Keratinocyte (primary cell): Measurements from ENCODE around the gene RASA1. TPM values are rescaled to one million over a fixed set of nuclear protein-coding genes. Genes with fewer than 3 reads are reported as not detected.

ENCODE experiments used
- DNase-seq: peaks from one replicate; pipeline ENCODE4 v3.0.0-alpha.2; 2011; ENCODE audit warnings: low read depth, missing footprints, low spot score
- FAIRE-seq: peaks from 2 replicates; lab custom pipeline; 2011; peaks lifted over from hg19 to GRCh38; lab: Jason Lieb, UNC
- H2AFZ ChIP-seq: 2 replicates; pipeline ENCODE4 v1.6.0; 2012; ENCODE audit warnings: low read length, control low read depth, inconsistent platforms; ENCODE audit not compliant: control insufficient read depth
- H3K27ac ChIP-seq: 2 replicates; pipeline ENCODE4 v1.5.1; 2011; ENCODE audit warnings: low read length; ENCODE audit not compliant: control insufficient read depth, insufficient read depth
- H3K27me3 ChIP-seq: 3 replicates; pipeline ENCODE4 v1.6.0; 2011; ENCODE audit warnings: low read length; ENCODE audit not compliant: control insufficient read depth, insufficient read depth; ENCODE audit errors: extremely low read depth
- H3K36me3 ChIP-seq, 2 experiments: 2 replicates in 1 of 2; 3 replicates in 1 of 2; pipeline ENCODE4 v1.5.1; 2011; ENCODE audit warnings: low read length in 2 of 2, mild to moderate bottlenecking in 1 of 2; ENCODE audit not compliant: control insufficient read depth in 2 of 2, insufficient read depth in 2 of 2; ENCODE audit errors: extremely low read depth in 1 of 2
- H3K4me1 ChIP-seq: 3 replicates; pipeline ENCODE4 v1.5.1; 2011; ENCODE audit warnings: low read length; ENCODE audit not compliant: control insufficient read depth, insufficient read depth; ENCODE audit errors: extremely low read depth
- H3K4me2 ChIP-seq: 3 replicates; pipeline ENCODE4 v1.6.0; 2011; ENCODE audit warnings: low read depth, low read length; ENCODE audit not compliant: control insufficient read depth, insufficient read depth; ENCODE audit errors: extremely low read depth
- H3K4me3 ChIP-seq, 3 experiments: fragments of 200-600 bp in 1 of 3; sonication (generic) in 1 of 3; 2 replicates in 2 of 3; 3 replicates in 1 of 3; pipeline ENCODE4 v1.5.1; 2011 to 2016; ENCODE audit warnings: low read length in 3 of 3, mild to moderate bottlenecking in 3 of 3, control low read depth in 2 of 3, inconsistent platforms in 1 of 3, low read depth in 1 of 3, mixed read lengths in 1 of 3, mixed run types in 1 of 3, moderate library complexity in 1 of 3; ENCODE audit not compliant: control insufficient read depth in 2 of 3, insufficient read depth in 2 of 3; ENCODE audit errors: extremely low read depth in 1 of 3
- H3K79me2 ChIP-seq: 2 replicates; pipeline ENCODE4 v1.6.0; 2012; ENCODE audit warnings: low read length; ENCODE audit not compliant: control insufficient read depth, insufficient read depth
- H3K9ac ChIP-seq: 3 replicates; pipeline ENCODE4 v1.6.0; 2011; ENCODE audit warnings: low read length; ENCODE audit not compliant: control insufficient read depth, insufficient read depth; ENCODE audit errors: extremely low read depth
- H3K9me1 ChIP-seq: 3 replicates; pipeline ENCODE4 v1.6.0; 2011; ENCODE audit warnings: low read length; ENCODE audit not compliant: control insufficient read depth, insufficient read depth; ENCODE audit errors: extremely low read depth
- H3K9me3 ChIP-seq: 2 replicates; pipeline ENCODE4 v1.5.1; 2012; ENCODE audit warnings: low read depth, low read length; ENCODE audit not compliant: control insufficient read depth
- H4K20me1 ChIP-seq: 3 replicates; pipeline ENCODE4 v1.6.0; 2011; ENCODE audit warnings: low read length; ENCODE audit not compliant: control insufficient read depth, insufficient read depth; ENCODE audit errors: extremely low read depth
- CTCF ChIP-seq, 3 experiments: IDR thresholded peaks in 1 of 3; conservative IDR thresholded peaks in 1 of 3; optimal IDR thresholded peaks in 1 of 3; 2 replicates in 2 of 3; 3 replicates in 1 of 3; pipeline versions ENCODE3 to v1.5.1; 2011; ENCODE audit warnings: low read length in 3 of 3, mild to moderate bottlenecking in 3 of 3, moderate library complexity in 2 of 3, control low read depth in 1 of 3, inconsistent platforms in 1 of 3; ENCODE audit not compliant: insufficient read depth in 2 of 3; ENCODE audit errors: extremely low read depth in 1 of 3
- EZH2 ChIP-seq: IDR thresholded peaks from one replicate; pipeline ENCODE4 v1.6.1; 2012; ENCODE audit warnings: inconsistent platforms, mild to moderate bottlenecking, low read length, moderate library complexity
- dilution Hi-C: fragments of 300-500 bp; cut with MboI; formaldehyde crosslinking; loops from one replicate; pipeline ENCODE4 v1.7.0; 2020; ENCODE audit warnings: low sequenced_read_pairs; ENCODE audit not compliant: extremely low pct_ligation_motif_present
- polyA plus RNA-seq, 5 experiments: library from polyadenylated mRNA; depleted of rRNA in 3 of 5; stranded (reverse) in 3 of 5; stranded (forward) in 1 of 5; unstranded in 1 of 5; fragments of >200 nt; gene quantifications; 1 replicate in 1 of 5; 2 replicates in 3 of 5; 3 replicates in 1 of 5; pipeline versions ENCODE4 v1.2.1 to v1.2.3, GENCODE V29; 2011 to 2012; ENCODE audit warnings: missing spikeins in 2 of 5, low read depth in 1 of 5, low replicate concordance in 1 of 5

RASA1 gene
- polyA plus RNA-seq, 1 donor (not counting 4 experiments of a cell fraction or from before 2014, with no cell fraction given), result 57.9 TPM

- Histone ChIP-seq H2AFZ (no peak overlapping the region), H3K36me3 (peaks cover 1 to 6% of the 10 kb centered on the region in 2 experiments), H4K20me1 (no peaks in the 10 kb centered on the region), H3K4me2 (no peak overlapping the region), H3K79me2 (no peaks in the 10 kb centered on the region), H3K9me3 (no peaks in the 10 kb centered on the region), H3K27ac (no peak overlapping the region), H3K4me3 (no peak overlapping the region), H3K9me1 (no peaks in the 10 kb centered on the region), H3K9ac (no peak overlapping the region), H3K4me1 (no peaks in the 10 kb centered on the region), H3K27me3 (no peaks in the 10 kb centered on the region)
- no peak for DNase-seq
- FAIRE-seq, result no peak
- TF ChIP-seq CTCF (optimal IDR thresholded peaks at IDR 0.05 in 1 of 3, IDR thresholded peaks at IDR 0.05 in 1 of 3, conservative IDR thresholded peaks at IDR 0.05 in 1 of 3; ENCODE audit: extremely low read depth in 1 of 3, insufficient read depth in 2 of 3, low read length in 3 of 3) (no peak), EZH2 (no peak)
- dilution Hi-C loops, result no loop called here
Measured at GRCh38 chr5:87354496-87354895, 86.8 kb downstream of the RASA1 start.

- Histone ChIP-seq H3K27ac (no peak overlapping the region), H3K4me2 (no peak overlapping the region), H3K4me1 (no peaks in the 10 kb centered on the region), H3K9me1 (no peaks in the 10 kb centered on the region), H3K27me3 (no peaks in the 10 kb centered on the region), H3K9me3 (no peaks in the 10 kb centered on the region), H3K36me3 (peaks cover 1 to 5% of the 10 kb centered on the region in 2 experiments), H4K20me1 (no peaks in the 10 kb centered on the region), H3K79me2 (no peaks in the 10 kb centered on the region), H3K4me3 (no peak overlapping the region), H2AFZ (no peak overlapping the region), H3K9ac (no peak overlapping the region)
- no peak for FAIRE-seq
- dilution Hi-C loops, result no loop called here
- TF ChIP-seq EZH2 (no peak), CTCF (optimal IDR thresholded peaks at IDR 0.05 in 1 of 3, IDR thresholded peaks at IDR 0.05 in 1 of 3, conservative IDR thresholded peaks at IDR 0.05 in 1 of 3; ENCODE audit: extremely low read depth in 1 of 3, insufficient read depth in 2 of 3, low read length in 3 of 3) (no peak)
- no peak for DNase-seq
Measured at GRCh38 chr5:87359106-87359505, 91.4 kb downstream of the RASA1 start.
